ENCODE data around the gene USP6. TPM values are rescaled to one million over a fixed set of nuclear protein-coding genes. Genes with fewer than 3 reads are reported as not detected.
"Not testable (repeated sequence)": the region's sequence is repeated elsewhere in the genome, so short reads cannot be mapped to it uniquely, and the experiment has no call there.

USP6 gene
- total RNA-seq, 1 experiment from 2014 or later = not detected

DNA sequence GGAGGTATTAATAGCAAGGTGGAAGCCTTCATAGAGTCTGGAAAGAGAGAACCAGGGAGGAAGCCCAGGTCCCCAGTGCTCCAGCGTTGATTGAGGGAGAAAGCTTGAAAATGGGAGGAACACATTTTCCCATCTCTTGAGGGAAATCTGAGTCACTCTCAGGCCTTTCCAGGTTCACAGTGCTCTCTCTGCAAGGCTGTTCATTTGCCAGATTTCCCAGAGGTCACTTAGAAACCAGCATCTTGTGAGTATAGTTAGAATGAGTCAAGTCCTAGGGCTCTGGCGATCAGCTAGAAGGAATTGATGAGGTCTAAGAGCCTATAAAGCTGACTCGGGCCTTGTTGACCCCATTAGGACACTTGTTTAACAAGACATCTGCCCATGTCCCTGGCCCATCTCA, 93.6 kb downstream of the USP6 start:
- ChIA-PET CTCF (no interaction called here), POLR2A (no interaction called here)
- DNase-seq (ENCODE audit: unreplicated experiment) = no peak
- Mint-ChIP-seq H3K4me1 (ENCODE audit: insufficient read depth, unreplicated experiment) (no peaks in the 10 kb centered on the region), H3K4me3 (ENCODE audit: unreplicated experiment) (no peak overlapping the region), H3K27me3 (ENCODE audit: insufficient read depth, unreplicated experiment) (no peaks in the 10 kb centered on the region), H3K9me3 (ENCODE audit: unreplicated experiment) (no peaks in the 10 kb centered on the region), H3K36me3 (ENCODE audit: insufficient read depth, unreplicated experiment) (peaks cover 6% of the 10 kb centered on the region), H3K27ac (ENCODE audit: low read depth, unreplicated experiment) (no peak overlapping the region)
- BruUV-seq (replicated peaks) = no TSS peak
- intact Hi-C loops (cut with micrococcal nuclease) = no loop called here
- TF ChIP-seq, protein P1, sequence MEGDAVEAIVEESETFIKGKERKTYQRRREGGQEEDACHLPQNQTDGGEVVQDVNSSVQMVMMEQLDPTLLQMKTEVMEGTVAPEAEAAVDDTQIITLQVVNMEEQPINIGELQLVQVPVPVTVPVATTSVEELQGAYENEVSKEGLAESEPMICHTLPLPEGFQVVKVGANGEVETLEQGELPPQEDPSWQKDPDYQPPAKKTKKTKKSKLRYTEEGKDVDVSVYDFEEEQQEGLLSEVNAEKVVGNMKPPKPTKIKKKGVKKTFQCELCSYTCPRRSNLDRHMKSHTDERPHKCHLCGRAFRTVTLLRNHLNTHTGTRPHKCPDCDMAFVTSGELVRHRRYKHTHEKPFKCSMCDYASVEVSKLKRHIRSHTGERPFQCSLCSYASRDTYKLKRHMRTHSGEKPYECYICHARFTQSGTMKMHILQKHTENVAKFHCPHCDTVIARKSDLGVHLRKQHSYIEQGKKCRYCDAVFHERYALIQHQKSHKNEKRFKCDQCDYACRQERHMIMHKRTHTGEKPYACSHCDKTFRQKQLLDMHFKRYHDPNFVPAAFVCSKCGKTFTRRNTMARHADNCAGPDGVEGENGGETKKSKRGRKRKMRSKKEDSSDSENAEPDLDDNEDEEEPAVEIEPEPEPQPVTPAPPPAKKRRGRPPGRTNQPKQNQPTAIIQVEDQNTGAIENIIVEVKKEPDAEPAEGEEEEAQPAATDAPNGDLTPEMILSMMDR (IDR thresholded peaks at IDR 0.05; ENCODE audit: unreplicated experiment) = no peak

GRCh38 chr17:5210091-5210490, 94.3 kb downstream of the USP6 start:
- BruUV-seq (replicated peaks) = no TSS peak
- peaks cover 6% of the 10 kb centered on the region for H3K36me3 Mint-ChIP-seq (ENCODE audit: insufficient read depth, unreplicated experiment)
- no peak overlapping the region for H3K4me3 Mint-ChIP-seq (ENCODE audit: unreplicated experiment)
- DNase-seq (ENCODE audit: unreplicated experiment) = no peak
- H3K27ac Mint-ChIP-seq (ENCODE audit: low read depth, unreplicated experiment) = no peak overlapping the region
- CTCF ChIA-PET = no interaction called here
- intact Hi-C loops (cut with micrococcal nuclease) = no loop called here
- TF ChIP-seq, protein P1 (IDR thresholded peaks at IDR 0.05; ENCODE audit: unreplicated experiment) = no peak
- H3K9me3 Mint-ChIP-seq (ENCODE audit: unreplicated experiment) = no peaks in the 10 kb centered on the region
- H3K4me1 Mint-ChIP-seq (ENCODE audit: insufficient read depth, unreplicated experiment) = no peaks in the 10 kb centered on the region
- POLR2A ChIA-PET = interaction anchor here (0.6 kb wide), 1 partner anchor 194 kb away, joined by 3 read pairs; no protein-coding TSS in a partner anchor
- no peaks in the 10 kb centered on the region for H3K27me3 Mint-ChIP-seq (ENCODE audit: insufficient read depth, unreplicated experiment)

DNA sequence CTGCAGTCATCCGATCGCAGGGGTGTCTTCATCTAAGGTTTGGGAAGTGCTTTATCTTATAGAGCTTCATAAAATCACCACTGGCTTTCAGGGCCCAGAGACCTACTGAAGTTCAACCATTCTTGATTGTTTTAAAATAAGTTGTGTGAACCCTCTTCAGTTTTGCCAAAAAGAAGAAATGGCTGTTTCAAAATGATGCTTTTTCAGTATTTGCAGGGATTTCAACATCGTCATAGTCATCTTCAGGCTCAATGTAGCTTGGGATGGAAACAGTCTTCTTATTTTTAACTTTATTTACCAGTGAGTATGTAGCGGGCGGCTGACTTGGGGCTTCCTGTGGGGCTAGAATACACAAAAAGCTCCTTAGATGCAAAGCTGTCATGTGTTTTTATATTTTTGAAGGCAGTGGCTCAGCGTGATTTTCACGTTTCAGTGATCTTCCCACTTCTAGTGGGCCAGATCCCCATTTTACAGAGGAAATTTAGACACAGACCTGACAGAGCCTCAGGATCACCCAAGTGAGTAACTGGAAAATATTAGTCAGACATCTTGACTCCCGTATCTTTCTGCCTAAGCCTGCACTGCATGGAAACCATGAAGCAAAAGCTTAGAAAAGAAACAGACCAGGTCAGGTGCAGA, 94.9 kb downstream of the USP6 start:
- TF ChIP-seq, protein P1 (IDR thresholded peaks at IDR 0.05; ENCODE audit: unreplicated experiment) = no peak
- Mint-ChIP-seq H3K4me1 (ENCODE audit: insufficient read depth, unreplicated experiment) (no peaks in the 10 kb centered on the region), H3K27me3 (ENCODE audit: insufficient read depth, unreplicated experiment) (no peaks in the 10 kb centered on the region), H3K4me3 (ENCODE audit: unreplicated experiment) (no peak overlapping the region), H3K36me3 (ENCODE audit: insufficient read depth, unreplicated experiment) (peaks cover 6% of the 10 kb centered on the region), H3K9me3 (ENCODE audit: unreplicated experiment) (no peaks in the 10 kb centered on the region), H3K27ac (ENCODE audit: low read depth, unreplicated experiment) (no peak overlapping the region)
- ChIA-PET CTCF (no interaction called here), POLR2A (interaction anchor here (0.6 kb wide), 1 partner anchor 193 kb away, joined by 3 read pairs; no protein-coding TSS in a partner anchor)
- intact Hi-C loops (cut with micrococcal nuclease) = no loop called here
- DNase-seq (ENCODE audit: unreplicated experiment) = no peak
- BruUV-seq (replicated peaks) = no TSS peak

DNA sequence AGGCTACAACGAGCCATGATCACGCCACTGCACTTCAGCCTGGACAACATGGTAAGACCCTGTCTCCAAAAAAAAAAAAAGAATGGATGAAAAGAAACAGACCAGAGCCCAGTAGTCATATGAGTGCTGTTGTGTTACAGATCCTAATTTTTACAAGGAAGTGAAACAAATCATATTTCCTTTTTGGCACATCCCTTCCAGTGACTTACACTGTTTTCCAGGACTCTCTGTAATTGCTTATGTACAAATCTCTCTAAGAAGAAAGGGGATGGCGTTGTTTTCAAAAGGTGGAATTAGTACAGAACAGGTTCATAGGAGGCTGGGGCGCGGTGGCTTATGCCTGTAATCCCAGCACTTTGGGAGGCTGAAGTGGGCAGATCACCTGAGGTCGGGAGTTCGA, 95.6 kb downstream of the USP6 start:
- H3K27ac Mint-ChIP-seq (ENCODE audit: low read depth, unreplicated experiment) = no peak overlapping the region

GRCh38 chr17:5217562-5217961, 101.7 kb downstream of the USP6 start:
- DNase-seq (ENCODE audit: unreplicated experiment); POLR2A ChIA-PET; H3K27ac Mint-ChIP-seq (ENCODE audit: low read depth, unreplicated experiment); BruUV-seq (replicated peaks); H3K27me3 Mint-ChIP-seq (ENCODE audit: insufficient read depth, unreplicated experiment); H3K9me3 Mint-ChIP-seq (ENCODE audit: unreplicated experiment); H3K36me3 Mint-ChIP-seq (ENCODE audit: insufficient read depth, unreplicated experiment); intact Hi-C loops (cut with micrococcal nuclease); H3K4me3 Mint-ChIP-seq (ENCODE audit: unreplicated experiment); H3K4me1 Mint-ChIP-seq (ENCODE audit: insufficient read depth, unreplicated experiment): not testable (repeated sequence)
- CTCF ChIA-PET = interaction anchor here (0.8 kb wide), 1 partner anchor 31 kb away, joined by 3 read pairs; no protein-coding TSS in a partner anchor

More for the DNA sequence above, 95.6 kb downstream of the USP6 start:
- Mint-ChIP-seq H3K4me3 (ENCODE audit: unreplicated experiment) (no peak overlapping the region), H3K36me3 (ENCODE audit: insufficient read depth, unreplicated experiment) (peaks cover 6% of the 10 kb centered on the region), H3K27me3 (ENCODE audit: insufficient read depth, unreplicated experiment) (no peaks in the 10 kb centered on the region), H3K9me3 (ENCODE audit: unreplicated experiment) (no peaks in the 10 kb centered on the region), H3K4me1 (ENCODE audit: insufficient read depth, unreplicated experiment) (no peaks in the 10 kb centered on the region)
- POLR2A ChIA-PET = no interaction called here
- no TSS peak for BruUV-seq (replicated peaks)
- intact Hi-C loops (cut with micrococcal nuclease) = no loop called here
- TF ChIP-seq, protein P1 (IDR thresholded peaks at IDR 0.05; ENCODE audit: unreplicated experiment) = no peak
- no peak for DNase-seq (ENCODE audit: unreplicated experiment)
- CTCF ChIA-PET = interaction anchor here (0.5 kb wide), 1 partner anchor 14 kb away, joined by 3 read pairs; no protein-coding TSS in a partner anchor

Data from MCF 10A (cell line).